ENCODE results near the gene NEK9.

GRCh38 chr14:75042035-75042434, 84.8 kb downstream of the NEK9 start:
- TF ChIP-seq, protein P1, sequence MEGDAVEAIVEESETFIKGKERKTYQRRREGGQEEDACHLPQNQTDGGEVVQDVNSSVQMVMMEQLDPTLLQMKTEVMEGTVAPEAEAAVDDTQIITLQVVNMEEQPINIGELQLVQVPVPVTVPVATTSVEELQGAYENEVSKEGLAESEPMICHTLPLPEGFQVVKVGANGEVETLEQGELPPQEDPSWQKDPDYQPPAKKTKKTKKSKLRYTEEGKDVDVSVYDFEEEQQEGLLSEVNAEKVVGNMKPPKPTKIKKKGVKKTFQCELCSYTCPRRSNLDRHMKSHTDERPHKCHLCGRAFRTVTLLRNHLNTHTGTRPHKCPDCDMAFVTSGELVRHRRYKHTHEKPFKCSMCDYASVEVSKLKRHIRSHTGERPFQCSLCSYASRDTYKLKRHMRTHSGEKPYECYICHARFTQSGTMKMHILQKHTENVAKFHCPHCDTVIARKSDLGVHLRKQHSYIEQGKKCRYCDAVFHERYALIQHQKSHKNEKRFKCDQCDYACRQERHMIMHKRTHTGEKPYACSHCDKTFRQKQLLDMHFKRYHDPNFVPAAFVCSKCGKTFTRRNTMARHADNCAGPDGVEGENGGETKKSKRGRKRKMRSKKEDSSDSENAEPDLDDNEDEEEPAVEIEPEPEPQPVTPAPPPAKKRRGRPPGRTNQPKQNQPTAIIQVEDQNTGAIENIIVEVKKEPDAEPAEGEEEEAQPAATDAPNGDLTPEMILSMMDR (IDR thresholded peaks at IDR 0.05) = no peak
- no peak for TF ChIP-seq POLR2A (IDR thresholded peaks at IDR 0.05)
